Activated CD4-positive, alpha-beta T cell treated with anti-CD3 and anti-CD28 coated beads, Interleukin-2, Interleukin-6, amounts not matched to agents 100 ng/mL and 50 ng/mL, durations not matched to agents 16 hours and 8 hours (primary cell): ENCODE results near the gene MMP1.
"Not testable (repeated sequence)": the region's sequence is repeated elsewhere in the genome, so short reads cannot be mapped to it uniquely, and the experiment has no call there.

ENCODE experiments used
- DNase-seq: peaks from one replicate; pipeline ENCODE4 v3.0.0-alpha.2; 2020

The MMP1 gene

GRCh38 chr11:102757823-102758549 lies 40.0 kb downstream of the MMP1 start:
- DNase-seq, result no peak

GRCh38 chr11:102753267-102753666 lies 44.7 kb downstream of the MMP1 start:
- no peak for DNase-seq

GRCh38 chr11:102751673-102752072 lies 46.3 kb downstream of the MMP1 start:
- no peak for DNase-seq

GRCh38 chr11:102749101-102749722 lies 48.7 kb downstream of the MMP1 start:
- DNase-seq, result no peak

- not testable (repeated sequence) for DNase-seq
Measured at GRCh38 chr11:102746746-102747578, 51.0 kb downstream of the MMP1 start.
